Panc1 (cell line): Measurements from ENCODE around the gene ATP2B1.

Source experiments
- POLR2AphosphoS5 ChIP-seq: IDR thresholded peaks from 2 replicates; pipeline ENCODE4 v1.6.1; 2012; ENCODE audit warnings: mild to moderate bottlenecking, low read depth, low read length, moderate library complexity
- TF ChIP-seq, protein P1 (sequence below): fragments of 450-650 bp; IDR thresholded peaks from 2 replicates; pipeline ENCODE4 v1.5.1; 2017; ENCODE audit warnings: mild to moderate bottlenecking

DNA sequence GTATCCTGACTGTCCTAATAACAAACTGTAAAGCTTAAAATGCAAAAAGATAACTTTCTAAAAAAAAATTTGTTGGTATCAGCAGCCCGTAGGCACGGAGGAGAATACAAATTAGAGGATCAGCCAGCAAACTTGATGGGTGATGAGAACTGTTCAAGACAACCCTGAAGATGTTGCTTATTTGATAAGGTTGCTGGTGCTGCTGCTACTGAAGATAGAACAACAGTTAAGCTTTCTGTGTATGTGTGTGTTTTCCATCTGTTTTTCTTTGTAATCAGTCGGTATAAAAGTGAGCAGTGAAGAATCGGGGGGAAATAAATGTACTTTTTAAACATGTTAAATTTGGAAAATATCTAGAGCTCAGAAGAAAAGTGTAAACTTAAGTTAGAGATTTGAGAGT lies 115.4 kb downstream of the ATP2B1 start:
- TF ChIP-seq, protein P1, sequence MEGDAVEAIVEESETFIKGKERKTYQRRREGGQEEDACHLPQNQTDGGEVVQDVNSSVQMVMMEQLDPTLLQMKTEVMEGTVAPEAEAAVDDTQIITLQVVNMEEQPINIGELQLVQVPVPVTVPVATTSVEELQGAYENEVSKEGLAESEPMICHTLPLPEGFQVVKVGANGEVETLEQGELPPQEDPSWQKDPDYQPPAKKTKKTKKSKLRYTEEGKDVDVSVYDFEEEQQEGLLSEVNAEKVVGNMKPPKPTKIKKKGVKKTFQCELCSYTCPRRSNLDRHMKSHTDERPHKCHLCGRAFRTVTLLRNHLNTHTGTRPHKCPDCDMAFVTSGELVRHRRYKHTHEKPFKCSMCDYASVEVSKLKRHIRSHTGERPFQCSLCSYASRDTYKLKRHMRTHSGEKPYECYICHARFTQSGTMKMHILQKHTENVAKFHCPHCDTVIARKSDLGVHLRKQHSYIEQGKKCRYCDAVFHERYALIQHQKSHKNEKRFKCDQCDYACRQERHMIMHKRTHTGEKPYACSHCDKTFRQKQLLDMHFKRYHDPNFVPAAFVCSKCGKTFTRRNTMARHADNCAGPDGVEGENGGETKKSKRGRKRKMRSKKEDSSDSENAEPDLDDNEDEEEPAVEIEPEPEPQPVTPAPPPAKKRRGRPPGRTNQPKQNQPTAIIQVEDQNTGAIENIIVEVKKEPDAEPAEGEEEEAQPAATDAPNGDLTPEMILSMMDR: no peak
- no peak for TF ChIP-seq POLR2AphosphoS5
